Spleen (tissue), 11 donors: ENCODE results near the gene VGLL4. TPM values are rescaled to one million over a fixed set of nuclear protein-coding genes. Genes with fewer than 3 reads are reported as not detected.

ENCODE experiments used
- DNase-seq: peaks from one replicate; pipeline ENCODE4 v3.0.0-alpha.2; 2020
- H3K27ac ChIP-seq, 8 donors: fragments of 200-600 bp; sonication (generic) in 7 of 8; 1 replicate in 4 of 8; 2 replicates in 4 of 8; pipeline versions ENCODE4 v1.5.0 to v1.8.0; 2016 to 2021; ENCODE audit warnings: inconsistent platforms in 4 of 8, mild to moderate bottlenecking in 4 of 8, moderate library complexity in 1 of 8
- H3K27me3 ChIP-seq, 7 donors: fragments of 200-600 bp; sonication (generic) in 6 of 7; replicated peaks in 1 of 7; 1 replicate in 4 of 7; 2 replicates in 3 of 7; pipeline versions ENCODE4 v1.5.0 to v1.8.0; 2016 to 2021; ENCODE audit warnings: inconsistent platforms in 3 of 7, mild to moderate bottlenecking in 1 of 7
- H3K36me3 ChIP-seq, 6 donors: fragments of 200-600 bp; sonication (generic) in 5 of 6; 1 replicate in 4 of 6; 2 replicates in 2 of 6; pipeline versions ENCODE4 v1.5.0 to v1.8.0; 2016 to 2021; ENCODE audit warnings: inconsistent platforms in 2 of 6
- H3K4me1 ChIP-seq, 6 donors: fragments of 200-600 bp; sonication (generic) in 5 of 6; 1 replicate in 3 of 6; 2 replicates in 3 of 6; pipeline versions ENCODE4 v1.5.0 to v1.8.0; 2016 to 2021; ENCODE audit warnings: inconsistent platforms in 3 of 6
- H3K4me3 ChIP-seq, 8 donors: fragments of 200-600 bp; sonication (generic) in 7 of 8; 1 replicate in 4 of 8; 2 replicates in 4 of 8; pipeline versions ENCODE4 v1.5.0 to v1.8.0; 2016 to 2021; ENCODE audit warnings: inconsistent platforms in 4 of 8, mild to moderate bottlenecking in 4 of 8, moderate library complexity in 2 of 8
- H3K9me3 ChIP-seq, 8 donors: fragments of 200-600 bp; sonication (generic) in 7 of 8; 1 replicate in 4 of 8; 2 replicates in 4 of 8; pipeline versions ENCODE4 v1.5.0 to v1.8.0; 2016 to 2021; ENCODE audit warnings: inconsistent platforms in 4 of 8
- POLR2A ChIP-seq, 3 donors: fragments of 450-650 bp; IDR thresholded peaks; one replicate each; pipeline ENCODE4 v1.5.1; 2017; ENCODE audit warnings: antibody characterized with exemption in 3 of 3, mild to moderate bottlenecking in 1 of 3
- POLR2AphosphoS5 ChIP-seq, 3 donors: sonication (generic); formaldehyde crosslinking; IDR thresholded peaks; one replicate each; pipeline ENCODE4 v1.5.1; 2017; ENCODE audit warnings: antibody characterized with exemption in 3 of 3
- WGBS, 5 donors: extraction: QIAGEN DNeasy Blood & Tissue Kit in 3 of 5; methylation state at CpG; one replicate each; pipeline versions ENCODE4 v1.1.5 to v1.1.7; 2013 to 2018; 5-methylcytosine and 5-hydroxymethylcytosine counted together
- intact Hi-C: fragments of 100-400 bp; cut with DNase I; formaldehyde crosslinking; loops from one replicate; pipeline ENCODE4 v1.15.0; 2023; ENCODE audit warnings: low total_unique reads
- polyA plus RNA-seq, 3 donors: library from polyadenylated mRNA; stranded (reverse); fragments of 200-250 nt; gene quantifications; one replicate each; pipeline ENCODE4 v1.2.1, GENCODE V29; 2013
- total RNA-seq, 7 donors: library from RNA; depleted of rRNA in 3 of 7; stranded (reverse); fragments of >200 nt in 3 of 7; fragmentation: NEBNext Ultra II Directional in 4 of 7; extraction: Animal tissue kit (Norgen Biotek cat#: 25700) in 4 of 7; gene quantifications; one replicate each; pipeline versions ENCODE4 v1.1.0 to v1.2.1, GENCODE V29; 2016 to 2021
- TF ChIP-seq, protein P1 (sequence below), 11 experiments: fragments of 200-600 bp in 7 of 11; fragments of 450-650 bp in 4 of 11; sonication (generic) in 4 of 11; IDR thresholded peaks in 8 of 11; conservative IDR thresholded peaks in 3 of 11; 1 replicate in 7 of 11; 2 replicates in 4 of 11; pipeline versions ENCODE4 v1.4.0 to v1.8.0; 2016 to 2021; ENCODE audit warnings: antibody characterized with exemption in 11 of 11, inconsistent platforms in 4 of 11, mild to moderate bottlenecking in 1 of 11
- donor health status: healthy with polysubstance abuse.
- donor health status: DM: no; HTN: no; CAD: no; lungs with moderate emphysema.
- donor health status: DM: no; HTN: no; CAD: no.
- donor health status: Bipolar disorder and iron deficiency.
- donor health status: healthy.
- donor health status: DM: no; HTN: no; CAD: no.
- donor health status: DM: yes; HTN: yes; CAD: no.

The VGLL4 gene
- total and polyA plus RNA-seq, 10 donors, result 13.5 to 80.2 (median 50.8) TPM

DNA sequence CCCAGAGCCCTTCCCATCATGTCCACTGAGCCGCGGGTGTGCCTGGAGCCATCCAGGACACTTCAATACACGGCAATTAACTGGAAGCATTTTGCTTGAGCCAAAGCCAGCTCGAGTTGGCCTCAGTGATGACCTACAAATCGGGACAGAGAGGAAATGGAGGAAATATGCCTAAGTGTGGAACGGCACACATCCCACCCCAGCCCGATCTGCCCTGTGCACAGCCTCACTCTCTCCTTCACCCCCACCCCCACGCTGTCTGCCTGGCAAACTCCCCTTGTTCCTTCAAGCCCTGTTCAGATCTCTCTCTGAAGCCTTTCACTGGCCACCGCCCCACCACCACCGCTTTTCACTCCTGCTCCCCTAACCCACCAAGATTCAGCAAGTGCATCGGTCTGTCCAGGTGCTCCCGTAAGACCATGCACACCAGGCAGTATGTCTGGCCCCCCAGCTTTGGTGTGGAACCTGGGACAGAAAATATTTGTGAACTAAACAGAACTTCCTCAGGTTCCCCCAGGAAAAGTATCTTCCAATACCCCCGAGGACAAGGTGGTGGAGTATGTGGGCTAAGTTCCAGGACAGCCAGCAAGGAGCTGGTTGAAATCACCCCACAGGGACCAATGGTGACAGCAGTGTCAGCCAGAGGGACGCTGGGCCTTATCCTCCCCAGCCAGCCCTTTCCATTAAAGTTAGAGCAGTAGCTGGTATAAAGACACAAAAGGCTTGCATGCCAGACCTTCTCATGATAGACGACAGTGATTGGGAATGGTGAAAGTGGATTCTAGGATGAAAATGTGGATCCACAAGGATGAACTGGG, 83.7 kb downstream of the VGLL4 start:
- Histone ChIP-seq H3K36me3 (peaks cover 0 to 100% (median 57%) of the 10 kb centered on the region in 6 donors), H3K9me3 (no peaks in the 10 kb centered on the region), H3K27me3 (no peaks in the 10 kb centered on the region), H3K27ac (peak overlapping the region in 4 of 8 donors; percentile 23 to 50 (median 30)), H3K4me1 (peaks cover 0 to 68% (median 22%) of the 10 kb centered on the region in 6 donors), H3K4me3 (no peak overlapping the region)
- no peak for TF ChIP-seq POLR2A (IDR thresholded peaks at IDR 0.05)
- TF ChIP-seq POLR2AphosphoS5 (IDR thresholded peaks at IDR 0.05), result peak in 1 of 3 donors; percentile 6
- intact Hi-C loops, result no loop called here
- WGBS, 5 donors, result 68 to 84% (median 77%) methylated on average over 12 to 15 of the region's 15 CpGs
- no peak for DNase-seq

DNA sequence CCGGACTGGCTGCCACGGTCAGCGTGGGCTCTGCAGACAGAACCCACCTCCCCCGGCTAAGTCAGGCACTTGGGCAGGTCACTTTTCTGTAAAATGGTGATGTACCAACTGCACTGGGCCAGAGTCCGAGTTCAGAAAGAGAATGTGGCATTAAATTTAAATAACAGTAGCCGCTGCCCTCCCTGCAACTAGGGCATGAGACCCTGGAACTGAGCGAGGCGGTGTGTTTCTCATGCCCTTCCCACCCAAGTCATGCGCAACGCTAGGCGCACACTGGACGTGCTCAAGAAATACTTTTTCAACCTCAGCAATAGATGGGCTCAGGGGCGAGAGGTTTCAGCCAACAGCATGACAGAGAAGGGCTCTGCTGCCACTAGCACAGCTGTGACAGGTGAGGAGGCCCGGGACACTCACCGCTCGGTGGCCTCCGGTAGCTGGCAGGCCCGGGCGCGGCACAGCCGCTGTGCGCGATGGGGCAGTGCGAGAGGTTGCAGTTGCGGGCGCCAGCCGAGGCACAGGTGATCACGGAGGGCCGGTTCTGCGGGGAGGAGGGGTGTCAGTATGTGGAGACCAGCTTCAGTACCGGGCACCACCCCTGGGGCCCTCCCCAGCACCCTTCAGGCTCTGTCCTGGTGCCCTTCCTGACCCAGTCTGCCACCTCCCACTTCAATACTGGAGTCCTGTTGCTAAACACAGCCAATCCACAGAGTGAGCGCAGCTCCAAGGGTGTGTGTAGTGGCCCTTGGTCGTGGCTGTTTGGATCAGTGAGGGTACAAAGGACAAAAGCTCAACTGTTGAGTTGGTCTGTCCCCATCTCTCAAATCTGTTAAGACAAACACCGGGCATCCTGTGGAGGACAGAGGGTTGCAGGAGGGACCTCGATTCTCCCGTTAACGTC, 84.5 kb downstream of the VGLL4 start:
- H3K36me3 ChIP-seq, result peaks cover 0 to 100% (median 61%) of the 10 kb centered on the region in 6 donors
- 89 to 95% (median 91%) methylated on average over 31 to 37 of the region's 37 CpGs for WGBS, 5 donors
- no peak overlapping the region for H3K4me3 ChIP-seq
- peaks cover 0 to 70% (median 22%) of the 10 kb centered on the region in 6 donors for H3K4me1 ChIP-seq
- no peaks in the 10 kb centered on the region for H3K9me3 ChIP-seq
- peak in 1 of 3 donors; percentile 45 for TF ChIP-seq POLR2AphosphoS5 (IDR thresholded peaks at IDR 0.05)
- TF ChIP-seq, protein P1, sequence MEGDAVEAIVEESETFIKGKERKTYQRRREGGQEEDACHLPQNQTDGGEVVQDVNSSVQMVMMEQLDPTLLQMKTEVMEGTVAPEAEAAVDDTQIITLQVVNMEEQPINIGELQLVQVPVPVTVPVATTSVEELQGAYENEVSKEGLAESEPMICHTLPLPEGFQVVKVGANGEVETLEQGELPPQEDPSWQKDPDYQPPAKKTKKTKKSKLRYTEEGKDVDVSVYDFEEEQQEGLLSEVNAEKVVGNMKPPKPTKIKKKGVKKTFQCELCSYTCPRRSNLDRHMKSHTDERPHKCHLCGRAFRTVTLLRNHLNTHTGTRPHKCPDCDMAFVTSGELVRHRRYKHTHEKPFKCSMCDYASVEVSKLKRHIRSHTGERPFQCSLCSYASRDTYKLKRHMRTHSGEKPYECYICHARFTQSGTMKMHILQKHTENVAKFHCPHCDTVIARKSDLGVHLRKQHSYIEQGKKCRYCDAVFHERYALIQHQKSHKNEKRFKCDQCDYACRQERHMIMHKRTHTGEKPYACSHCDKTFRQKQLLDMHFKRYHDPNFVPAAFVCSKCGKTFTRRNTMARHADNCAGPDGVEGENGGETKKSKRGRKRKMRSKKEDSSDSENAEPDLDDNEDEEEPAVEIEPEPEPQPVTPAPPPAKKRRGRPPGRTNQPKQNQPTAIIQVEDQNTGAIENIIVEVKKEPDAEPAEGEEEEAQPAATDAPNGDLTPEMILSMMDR (IDR thresholded peaks at IDR 0.05 in 8 of 11, conservative IDR thresholded peaks at IDR 0.05 in 3 of 11), result no peak
- peak; percentile 73 for DNase-seq
- no peaks in the 10 kb centered on the region for H3K27me3 ChIP-seq
- intact Hi-C loops, result no loop called here
- peak overlapping the region in 4 of 8 donors; percentile 15 to 50 (median 30) for H3K27ac ChIP-seq

DNA sequence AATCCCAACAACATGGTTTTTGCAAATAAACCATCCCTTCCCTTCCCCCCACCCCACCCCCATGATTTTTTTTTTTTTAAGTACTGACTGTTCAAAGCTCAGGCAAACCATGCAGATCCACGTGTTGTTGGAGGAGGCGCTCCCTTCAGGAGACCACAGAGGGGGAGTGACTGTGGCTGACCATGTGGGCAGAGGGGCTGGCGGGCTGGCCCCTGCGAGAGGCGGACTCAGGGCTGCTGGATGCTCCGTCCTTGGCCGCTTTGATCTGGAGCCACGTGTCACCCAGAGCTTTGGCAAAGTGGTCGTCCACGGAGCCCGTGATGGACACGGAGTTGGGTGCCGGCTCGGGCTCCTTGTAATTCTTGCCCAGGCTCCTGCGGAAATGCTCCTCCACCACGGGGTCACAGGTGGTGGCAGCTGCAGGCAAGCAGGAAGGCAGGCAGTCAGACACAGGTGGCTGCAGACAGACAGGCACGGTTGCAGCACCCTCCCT, 85.3 kb downstream of the VGLL4 start:
- intact Hi-C loops, result no loop called here

DNA sequence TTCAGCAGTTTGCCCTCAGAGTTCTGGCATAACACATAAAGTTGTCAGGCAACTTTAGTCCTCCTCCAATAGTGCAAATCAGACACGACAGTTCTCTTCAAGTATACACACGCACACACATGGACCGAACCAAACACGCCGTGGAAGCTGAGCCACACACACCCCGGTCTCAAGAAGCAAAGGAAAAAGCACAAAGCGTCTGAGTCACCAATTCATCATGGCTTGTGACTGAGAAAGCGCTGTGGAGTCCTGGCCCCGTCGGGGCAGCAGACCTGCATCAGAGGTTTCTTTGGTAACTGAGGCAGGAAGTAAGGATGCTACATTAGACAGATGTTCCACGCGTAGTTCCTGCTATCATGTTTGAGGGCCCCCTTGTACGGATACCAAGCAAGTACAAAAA, 85.7 kb downstream of the VGLL4 start:
- no peaks in the 10 kb centered on the region for H3K9me3 ChIP-seq
- no peak overlapping the region for H3K4me3 ChIP-seq
- no peak for TF ChIP-seq POLR2AphosphoS5 (IDR thresholded peaks at IDR 0.05)
- TF ChIP-seq POLR2A (IDR thresholded peaks at IDR 0.05), result no peak
- TF ChIP-seq, protein P1 (IDR thresholded peaks at IDR 0.05 in 8 of 11, conservative IDR thresholded peaks at IDR 0.05 in 3 of 11), result no peak
- intact Hi-C loops, result no loop called here
- H3K27me3 ChIP-seq, result no peaks in the 10 kb centered on the region
- no peak for DNase-seq
- no peak overlapping the region for H3K27ac ChIP-seq
- H3K4me1 ChIP-seq, result peaks cover 0 to 67% (median 22%) of the 10 kb centered on the region in 6 donors
- H3K36me3 ChIP-seq, result peaks cover 0 to 100% (median 55%) of the 10 kb centered on the region in 6 donors
- 76 to 87% (median 82%) methylated on average over 13 of the region's 13 CpGs for WGBS, 5 donors

More for the DNA sequence above, 85.3 kb downstream of the VGLL4 start:
- DNase-seq, result peak; percentile 64
- H3K27me3 ChIP-seq, result no peaks in the 10 kb centered on the region
- no peak overlapping the region for H3K4me3 ChIP-seq
- peaks cover 0 to 100% (median 59%) of the 10 kb centered on the region in 6 donors for H3K36me3 ChIP-seq
- peak overlapping the region in 1 of 8 donors; percentile 50 for H3K27ac ChIP-seq
- TF ChIP-seq, protein P1 (IDR thresholded peaks at IDR 0.05 in 8 of 11, conservative IDR thresholded peaks at IDR 0.05 in 3 of 11), result no peak
- TF ChIP-seq POLR2A (IDR thresholded peaks at IDR 0.05) (no peak), POLR2AphosphoS5 (IDR thresholded peaks at IDR 0.05) (peak in 1 of 3 donors; percentile 55)
- 87 to 91% (median 89%) methylated on average over 17 of the region's 17 CpGs for WGBS, 5 donors
- no peaks in the 10 kb centered on the region for H3K9me3 ChIP-seq
- H3K4me1 ChIP-seq, result peaks cover 0 to 70% (median 22%) of the 10 kb centered on the region in 6 donors
